BLaER1 treated with 17β-estradiol and CSF1 and Interleukin-3, amounts not matched to agents 10 nM and 100 nM (cell line): ENCODE measurements around the gene UVRAG.

Experiments
- H3K27ac ChIP-seq, 11 experiments: shearing (Covaris generic); formaldehyde crosslinking; 2 replicates each; pipeline ENCODE4 v1.8.1; 2022
- H3K27me3 ChIP-seq, 11 experiments: shearing (Covaris generic); formaldehyde crosslinking; 2 replicates each; pipeline ENCODE4 v1.8.1; 2022
- H3K36me3 ChIP-seq, 11 experiments: shearing (Covaris generic); formaldehyde crosslinking; 2 replicates each; pipeline ENCODE4 v1.8.1; 2022
- H3K4me1 ChIP-seq, 10 experiments: shearing (Covaris generic); formaldehyde crosslinking; 2 replicates each; pipeline ENCODE4 v1.8.1; 2022
- H3K4me2 ChIP-seq, 11 experiments: shearing (Covaris generic); formaldehyde crosslinking; 2 replicates each; pipeline ENCODE4 v1.8.1; 2022
- H3K4me3 ChIP-seq, 10 experiments: shearing (Covaris generic); formaldehyde crosslinking; 2 replicates each; pipeline ENCODE4 v1.8.1; 2022
- H3K9ac ChIP-seq, 11 experiments: shearing (Covaris generic); formaldehyde crosslinking; 2 replicates each; pipeline ENCODE4 v1.8.1; 2022
- H3K9me3 ChIP-seq, 11 experiments: shearing (Covaris generic); formaldehyde crosslinking; replicated peaks in 1 of 11; 2 replicates each; pipeline ENCODE4 v1.8.1; 2022
- H4K20me1 ChIP-seq, 11 experiments: shearing (Covaris generic); formaldehyde crosslinking; 2 replicates each; pipeline ENCODE4 v1.8.1; 2022
- Cebpa-rat ChIP-seq, 11 experiments: shearing (Covaris generic); IDR thresholded peaks; 2 replicates each; pipeline ENCODE4 v1.8.1; 2022

UVRAG gene

GRCh38 chr11:75980031-75980430, 165.0 kb downstream of the UVRAG start:
- H4K20me1 ChIP-seq: peaks cover 0 to 6% (median 0%) of the 10 kb centered on the region in 11 experiments; a peak in 4 of 22 replicates
- TF ChIP-seq Cebpa-rat (IDR thresholded peaks at IDR 0.05): no peak
- H3K4me1 ChIP-seq: no peaks in the 10 kb centered on the region
- no peaks in the 10 kb centered on the region for H3K27me3 ChIP-seq
- no peak overlapping the region for H3K4me2 ChIP-seq
- H3K27ac ChIP-seq: no peak overlapping the region
- H3K4me3 ChIP-seq: no peak overlapping the region
- peaks cover 0 to 8% (median 1%) of the 10 kb centered on the region in 11 experiments; a peak in 9 of 22 replicates for H3K9me3 ChIP-seq
- peaks cover 19 to 41% (median 25%) of the 10 kb centered on the region in 11 experiments; a peak in 21 of 22 replicates for H3K36me3 ChIP-seq
- H3K9ac ChIP-seq: no peak overlapping the region

- Histone ChIP-seq H3K4me3 (no peak overlapping the region), H3K27ac (no peak overlapping the region), H3K9ac (no peak overlapping the region)
Measured at GRCh38 chr11:75981546-75981945, 166.5 kb downstream of the UVRAG start.

GRCh38 chr11:75982309-75982708, 167.3 kb downstream of the UVRAG start:
- Histone ChIP-seq H4K20me1 (peaks cover 0 to 6% (median 0%) of the 10 kb centered on the region in 11 experiments; a peak in 4 of 22 replicates), H3K9me3 (peaks cover 0 to 8% (median 0%) of the 10 kb centered on the region in 11 experiments; a peak in 3 of 22 replicates), H3K4me3 (no peak overlapping the region), H3K4me2 (no peak overlapping the region), H3K36me3 (peaks cover 19 to 47% (median 27%) of the 10 kb centered on the region in 11 experiments; a peak in 21 of 22 replicates), H3K27ac (no peak overlapping the region), H3K4me1 (no peaks in the 10 kb centered on the region), H3K27me3 (no peaks in the 10 kb centered on the region), H3K9ac (no peak overlapping the region)
- TF ChIP-seq Cebpa-rat (IDR thresholded peaks at IDR 0.05): no peak

More at GRCh38 chr11:75981546-75981945, 166.5 kb downstream of the UVRAG start:
- Histone ChIP-seq H3K4me2 (no peak overlapping the region), H4K20me1 (peaks cover 0 to 6% (median 0%) of the 10 kb centered on the region in 11 experiments; a peak in 4 of 22 replicates), H3K27me3 (no peaks in the 10 kb centered on the region), H3K4me1 (no peaks in the 10 kb centered on the region), H3K9me3 (peaks cover 0 to 8% (median 0%) of the 10 kb centered on the region in 11 experiments; a peak in 3 of 22 replicates), H3K36me3 (peaks cover 19 to 41% (median 25%) of the 10 kb centered on the region in 11 experiments; a peak in 21 of 22 replicates)
- TF ChIP-seq Cebpa-rat (IDR thresholded peaks at IDR 0.05): no peak

- H3K27ac ChIP-seq: no peak overlapping the region
- no peaks in the 10 kb centered on the region for H3K27me3 ChIP-seq
- peaks cover 0 to 6% (median 0%) of the 10 kb centered on the region in 11 experiments; a peak in 3 of 22 replicates for H4K20me1 ChIP-seq
- H3K4me1 ChIP-seq: no peaks in the 10 kb centered on the region
- no peak overlapping the region for H3K9ac ChIP-seq
- no peak for TF ChIP-seq Cebpa-rat (IDR thresholded peaks at IDR 0.05)
- H3K4me2 ChIP-seq: no peak overlapping the region
- no peak overlapping the region for H3K4me3 ChIP-seq
- no peaks in the 10 kb centered on the region for H3K9me3 ChIP-seq
- H3K36me3 ChIP-seq: peaks cover 14 to 52% (median 28%) of the 10 kb centered on the region in 11 experiments; a peak in 21 of 22 replicates
Measured at GRCh38 chr11:75986966-75987365, 172.0 kb downstream of the UVRAG start.

GRCh38 chr11:75993126-75993525, 178.1 kb downstream of the UVRAG start:
- H3K9me3 ChIP-seq: no peaks in the 10 kb centered on the region; a peak in 1 of 22 replicates
- no peak for TF ChIP-seq Cebpa-rat (IDR thresholded peaks at IDR 0.05)

GRCh38 chr11:75994616-75995015, 179.6 kb downstream of the UVRAG start:
- peaks cover 0 to 4% (median 0%) of the 10 kb centered on the region in 11 experiments; a peak in 4 of 22 replicates for H3K9me3 ChIP-seq
- no peaks in the 10 kb centered on the region; a peak in 1 of 22 replicates for H4K20me1 ChIP-seq
- H3K4me2 ChIP-seq: no peak overlapping the region
- no peak overlapping the region for H3K27ac ChIP-seq
- no peaks in the 10 kb centered on the region for H3K27me3 ChIP-seq
- no peak overlapping the region for H3K9ac ChIP-seq
- no peak for TF ChIP-seq Cebpa-rat (IDR thresholded peaks at IDR 0.05)
- H3K4me1 ChIP-seq: no peaks in the 10 kb centered on the region
- peaks cover 0 to 37% (median 5%) of the 10 kb centered on the region in 11 experiments; a peak in 8 of 22 replicates for H3K36me3 ChIP-seq
- no peak overlapping the region for H3K4me3 ChIP-seq

More at GRCh38 chr11:75993126-75993525, 178.1 kb downstream of the UVRAG start:
- Histone ChIP-seq H3K4me2 (no peak overlapping the region), H4K20me1 (no peaks in the 10 kb centered on the region; a peak in 1 of 22 replicates), H3K36me3 (peaks cover 0 to 47% (median 10%) of the 10 kb centered on the region in 11 experiments; a peak in 13 of 22 replicates), H3K4me1 (no peaks in the 10 kb centered on the region), H3K27ac (no peak overlapping the region), H3K27me3 (no peaks in the 10 kb centered on the region), H3K9ac (no peak overlapping the region), H3K4me3 (no peak overlapping the region)

GRCh38 chr11:75996523-75997442, 181.8 kb downstream of the UVRAG start:
- no peak overlapping the region for H3K27ac ChIP-seq
- no peak for TF ChIP-seq Cebpa-rat (IDR thresholded peaks at IDR 0.05)
- peaks cover 15 to 24% (median 21%) of the 10 kb centered on the region in 11 experiments for H3K9me3 ChIP-seq
- no peaks in the 10 kb centered on the region for H3K4me1 ChIP-seq
- no peak overlapping the region for H3K4me3 ChIP-seq
- H3K27me3 ChIP-seq: no peaks in the 10 kb centered on the region
- H3K4me2 ChIP-seq: no peak overlapping the region
- no peaks in the 10 kb centered on the region; a peak in 1 of 22 replicates for H4K20me1 ChIP-seq
- H3K9ac ChIP-seq: no peak overlapping the region
- H3K36me3 ChIP-seq: peaks cover 6 to 53% (median 20%) of the 10 kb centered on the region in 11 experiments; a peak in 16 of 22 replicates

- H3K27ac ChIP-seq: no peak overlapping the region
- no peak overlapping the region for H3K9ac ChIP-seq
- no peaks in the 10 kb centered on the region for H3K4me1 ChIP-seq
- H3K4me3 ChIP-seq: no peak overlapping the region
- H3K27me3 ChIP-seq: no peaks in the 10 kb centered on the region
- peaks cover 17 to 28% (median 22%) of the 10 kb centered on the region in 11 experiments for H3K9me3 ChIP-seq
- no peak for TF ChIP-seq Cebpa-rat (IDR thresholded peaks at IDR 0.05)
- H3K36me3 ChIP-seq: peaks cover 49 to 92% (median 68%) of the 10 kb centered on the region in 11 experiments
- H3K4me2 ChIP-seq: no peak overlapping the region
- no peaks in the 10 kb centered on the region for H4K20me1 ChIP-seq
Measured at GRCh38 chr11:76004400-76004799, 189.4 kb downstream of the UVRAG start.

- no peaks in the 10 kb centered on the region for H3K4me1 ChIP-seq
- TF ChIP-seq Cebpa-rat (IDR thresholded peaks at IDR 0.05): no peak
- H3K27ac ChIP-seq: no peak overlapping the region
- H3K36me3 ChIP-seq: peaks cover 52 to 97% (median 74%) of the 10 kb centered on the region in 11 experiments
- no peak overlapping the region for H3K4me2 ChIP-seq
- no peaks in the 10 kb centered on the region for H4K20me1 ChIP-seq
- no peaks in the 10 kb centered on the region for H3K27me3 ChIP-seq
- H3K9ac ChIP-seq: no peak overlapping the region
- H3K9me3 ChIP-seq: peaks cover 10 to 16% (median 11%) of the 10 kb centered on the region in 11 experiments; a peak in 20 of 22 replicates
- no peak overlapping the region for H3K4me3 ChIP-seq
Measured at GRCh38 chr11:76005756-76006155, 190.7 kb downstream of the UVRAG start.
